GM12878 (cell line): ENCODE data around the gene TRIP11. TPM values are rescaled to one million over a fixed set of nuclear protein-coding genes. Genes with fewer than 3 reads are reported as not detected.

Experiments used
- ATAC-seq: fragments of 200-7000 bp; cut with Tn5 transposase; 3 replicates; pipeline ENCODE4 v1.9.1; 2020; ENCODE audit warnings: mild to moderate bottlenecking, moderate library complexity
- BruUV-seq: library from RNA; stranded (reverse); fragments of 400-500 nt; replicated peaks from 2 replicates; lab custom pipeline; 2021; lab: Mats Ljungman, UMichigan
- CTCF ChIA-PET: fragments of 300-600 bp; sonication (Branson Sonifier 250); formaldehyde crosslinking; extraction: SDS; loops from one replicate; lab custom pipeline; 2021; ENCODE audit warnings: inconsistent platforms; lab: Yijun Ruan, JAX
- POLR2A ChIA-PET: fragments of 350-600 bp; formaldehyde crosslinking; extraction: SDS; loops from one replicate; lab custom pipeline; 2021; ENCODE audit warnings: inconsistent platforms; lab: Charles Lee
- RAD21 ChIA-PET: fragments of 300-600 bp; sonication (Branson Sonifier 250); formaldehyde crosslinking; loops from one replicate; lab custom pipeline; 2023; ENCODE audit warnings: antibody characterized with exemption; ENCODE audit not compliant: unreplicated experiment; lab: Charles Lee
- SMC1A ChIA-PET: fragments of 300-600 bp; sonication (Branson Sonifier 250); formaldehyde crosslinking; loops from one replicate; lab custom pipeline; 2023; ENCODE audit not compliant: unreplicated experiment, uncharacterized antibody; lab: Charles Lee
- DNase-seq: peaks from one replicate; pipeline ENCODE4 v3.0.0-alpha.2; 2011; ENCODE audit warnings: low read depth, low spot score
- FAIRE-seq: peaks from 3 replicates; lab custom pipeline; 2011; peaks lifted over from hg19 to GRCh38; lab: Jason Lieb, UNC
- H2AFZ ChIP-seq: 2 replicates; pipeline ENCODE4 v1.6.0; 2011; ENCODE audit warnings: low read depth, low read length, control low read depth; ENCODE audit not compliant: control insufficient read depth
- H3K27ac ChIP-seq: 2 replicates; pipeline ENCODE4 v1.5.1; 2011; ENCODE audit warnings: control low read depth; ENCODE audit not compliant: control insufficient read depth, insufficient read depth
- H3K27me3 ChIP-seq, 2 experiments: replicated peaks in 1 of 2; 2 replicates each; pipeline versions ENCODE4 v1.6.0 to v1.6.1; 2011; ENCODE audit warnings: low read length in 1 of 2; ENCODE audit not compliant: control insufficient read depth in 2 of 2, insufficient read depth in 2 of 2
- H3K36me3 ChIP-seq, 2 experiments: 2 replicates each; pipeline ENCODE4 v1.5.1; 2011; ENCODE audit warnings: low read length in 1 of 2; ENCODE audit not compliant: control insufficient read depth in 2 of 2, insufficient read depth in 2 of 2
- H3K4me1 ChIP-seq: 2 replicates; pipeline ENCODE4 v1.6.1; 2011; ENCODE audit warnings: mild to moderate bottlenecking, low read length, moderate library complexity, mixed read lengths; ENCODE audit not compliant: control insufficient read depth, insufficient read depth
- H3K4me2 ChIP-seq: 2 replicates; pipeline ENCODE4 v1.6.0; 2011; ENCODE audit warnings: control low read depth; ENCODE audit not compliant: control insufficient read depth, insufficient read depth
- H3K4me3 ChIP-seq: fragments of 200-600 bp; sonication (generic); 2 replicates; pipeline ENCODE4 v1.5.1; 2016
- H3K79me2 ChIP-seq: 2 replicates; pipeline ENCODE4 v1.6.0; 2011; ENCODE audit warnings: low read length; ENCODE audit not compliant: control insufficient read depth, insufficient read depth
- H3K9ac ChIP-seq: 2 replicates; pipeline ENCODE4 v1.8.0; 2011; ENCODE audit warnings: low read length, control low read depth, mixed read lengths; ENCODE audit not compliant: control insufficient read depth, insufficient read depth
- H3K9me3 ChIP-seq: replicated peaks from 3 replicates; pipeline ENCODE4 v1.5.1; 2011; ENCODE audit warnings: mild to moderate bottlenecking, low read length; ENCODE audit not compliant: control insufficient read depth, insufficient read depth
- H4K20me1 ChIP-seq: 2 replicates; pipeline ENCODE4 v1.6.0; 2011; ENCODE audit not compliant: control insufficient read depth, insufficient read depth
- HDAC6 ChIP-seq: fragments of 200-600 bp; sonication (generic); IDR thresholded peaks from one replicate; pipeline ENCODE4 v1.8.0; 2017; ENCODE audit warnings: antibody characterized with exemption; ENCODE audit not compliant: unreplicated experiment
- IKZF2 ChIP-seq, 2 experiments: fragments of 450-650 bp; IDR thresholded peaks; 2 replicates each; pipeline ENCODE4 v1.6.1; 2017; ENCODE audit warnings: mild to moderate bottlenecking in 2 of 2, moderate library complexity in 2 of 2
- NFYB ChIP-seq: IDR thresholded peaks from 2 replicates; pipeline ENCODE4 v1.6.1; 2011; ENCODE audit warnings: low read depth, mild to moderate bottlenecking, low read length, improper control_type of control experiment, moderate library complexity; ENCODE audit not compliant: insufficient read depth
- NR2C2 ChIP-seq: IDR thresholded peaks from 2 replicates; pipeline ENCODE4 v1.6.1; 2011; ENCODE audit warnings: borderline replicate concordance, low read depth; ENCODE audit not compliant: control insufficient read depth, insufficient read length
- NR2F1 ChIP-seq: fragments of 450-650 bp; conservative IDR thresholded peaks from 2 replicates; pipeline ENCODE4 v1.6.1; 2017; ENCODE audit warnings: mild to moderate bottlenecking
- STAT1 ChIP-seq: fragments of 450-650 bp; conservative IDR thresholded peaks from 2 replicates; pipeline ENCODE4 v1.6.1; 2014; ENCODE audit warnings: antibody characterized with exemption, mild to moderate bottlenecking
- SUPT20H ChIP-seq: IDR thresholded peaks from 2 replicates; pipeline ENCODE4 v1.6.1; 2011; ENCODE audit warnings: low read depth, mild to moderate bottlenecking, low read length, moderate library complexity, borderline replicate concordance; ENCODE audit not compliant: control insufficient read depth
- TARDBP ChIP-seq: IDR thresholded peaks from 2 replicates; pipeline ENCODE4 v1.6.1; 2016; ENCODE audit warnings: borderline replicate concordance
- ZBTB11 ChIP-seq: fragments of 450-650 bp; formaldehyde crosslinking; IDR thresholded peaks from 2 replicates; pipeline ENCODE4 v1.5.0; 2022; ENCODE audit warnings: mild to moderate bottlenecking, missing genetic modification characterization
- WGBS: methylation state at CpG from one replicate; pipeline ENCODE4 v1.1.6; 2016; ENCODE audit warnings: low lambda C conversion rate; ENCODE audit not compliant: insufficient replicate concordance, insufficient coverage; ENCODE audit errors: missing lambda C conversion rate; 5-methylcytosine and 5-hydroxymethylcytosine counted together
- in situ Hi-C: fragments of 300-500 bp; cut with MboI; formaldehyde crosslinking; loops from 9 replicates; pipeline ENCODE4 v1.14.3; 2018; ENCODE audit warnings: mixed read lengths
- intact Hi-C: fragments of 100-400 bp; cut with micrococcal nuclease; formaldehyde crosslinking; loops from one replicate; pipeline ENCODE4 v1.14.2; 2022; ENCODE audit not compliant: unreplicated experiment
- polyA plus RNA-seq, 11 experiments: library from polyadenylated mRNA; depleted of rRNA in 4 of 11; unstranded in 6 of 11; stranded (reverse) in 5 of 11; fragments of >200 nt; fragmentation: Nextera tagmentation in 4 of 11; fragmentation: Illumina TruSeq in 1 of 11; extraction: Ambion mirVana in 4 of 11; extraction: Trizol in 1 of 11; gene quantifications; 1 replicate in 1 of 11; 2 replicates in 10 of 11; pipeline versions ENCODE4 v1.2.1 to v1.2.3, GENCODE V29; 2011 to 2016; ENCODE audit warnings: inconsistent platforms in 2 of 11, missing spikeins in 2 of 11, low read depth in 1 of 11
- total RNA-seq, 4 experiments: library from RNA; depleted of rRNA in 3 of 4; stranded (reverse); fragments of >200 nt in 3 of 4; fragmentation: Illumina TruSeq in 1 of 4; extraction: Trizol in 1 of 4; gene quantifications; 2 replicates each; pipeline versions ENCODE4 v1.2.1 to v1.2.3, GENCODE V29; 2013 to 2021

The TRIP11 gene
- total and polyA plus RNA-seq, 10 of the 15 experiments (the other 5 are each of a cell fraction or from before 2014, with no cell fraction given) = 5.3 to 46.1 (median 19.9) TPM

GRCh38 chr14:91926131-91926890 lies 113.5 kb downstream of the TRIP11 start:
- no peak for FAIRE-seq

More at GRCh38 chr14:91926131-91926890, 113.5 kb downstream of the TRIP11 start:
- Histone ChIP-seq H3K27ac (no peak overlapping the region), H3K4me3 (no peak overlapping the region), H3K27me3 (no peaks in the 10 kb centered on the region; a peak in 1 of 4 replicates), H4K20me1 (no peaks in the 10 kb centered on the region), H3K9ac (no peak overlapping the region), H3K4me2 (no peak overlapping the region), H3K9me3 (no peaks in the 10 kb centered on the region), H3K79me2 (no peaks in the 10 kb centered on the region), H2AFZ (no peak overlapping the region), H3K4me1 (no peaks in the 10 kb centered on the region)
- RAD21 ChIA-PET = no interaction called here
- POLR2A ChIA-PET = interaction anchor here (0.6 kb wide), 1 partner anchor 425 kb away, joined by 3 read pairs; no protein-coding TSS in a partner anchor
- CTCF ChIA-PET = no interaction called here
- SMC1A ChIA-PET = interaction anchor here (1.1 kb wide), 1 partner anchor 76 kb away, joined by 3 read pairs; no protein-coding TSS in a partner anchor
- BruUV-seq = no TSS peak
- intact Hi-C loops = no loop called here
- 55% methylated on average over 17 of the region's 17 CpGs for WGBS
- in situ Hi-C loops = no loop called here
- no peak for DNase-seq
- no peak for TF ChIP-seq HDAC6
- no peak for TF ChIP-seq NR2F1
- no peak for TF ChIP-seq NFYB
- TF ChIP-seq IKZF2 (IDR thresholded peaks at IDR 0.05) = no peak
- TF ChIP-seq ZBTB11 (CRISPR knock-in tag) = no peak
- TF ChIP-seq TARDBP = no peak
- TF ChIP-seq STAT1 = no peak
- no peak for TF ChIP-seq SUPT20H
- no peak for TF ChIP-seq NR2C2
- TF ChIP-seq, all 136 proteins: peak for 0
- no peak for ATAC-seq
- no peaks in the 10 kb centered on the region for H3K36me3 ChIP-seq
